Spleen (tissue), 11 donors: Measurements from ENCODE around the gene FAM110A. TPM values are rescaled to one million over a fixed set of nuclear protein-coding genes. Genes with fewer than 3 reads are reported as not detected.

Experiments
- DNase-seq: peaks from one replicate; pipeline ENCODE4 v3.0.0-alpha.2; 2020
- H3K27ac ChIP-seq, 8 donors: fragments of 200-600 bp; sonication (generic) in 7 of 8; 1 replicate in 4 of 8; 2 replicates in 4 of 8; pipeline versions ENCODE4 v1.5.0 to v1.8.0; 2016 to 2021; ENCODE audit warnings: inconsistent platforms in 4 of 8, mild to moderate bottlenecking in 4 of 8, moderate library complexity in 1 of 8
- H3K27me3 ChIP-seq, 7 donors: fragments of 200-600 bp; sonication (generic) in 6 of 7; replicated peaks in 1 of 7; 1 replicate in 4 of 7; 2 replicates in 3 of 7; pipeline versions ENCODE4 v1.5.0 to v1.8.0; 2016 to 2021; ENCODE audit warnings: inconsistent platforms in 3 of 7, mild to moderate bottlenecking in 1 of 7
- H3K36me3 ChIP-seq, 6 donors: fragments of 200-600 bp; sonication (generic) in 5 of 6; 1 replicate in 4 of 6; 2 replicates in 2 of 6; pipeline versions ENCODE4 v1.5.0 to v1.8.0; 2016 to 2021; ENCODE audit warnings: inconsistent platforms in 2 of 6
- H3K4me1 ChIP-seq, 6 donors: fragments of 200-600 bp; sonication (generic) in 5 of 6; 1 replicate in 3 of 6; 2 replicates in 3 of 6; pipeline versions ENCODE4 v1.5.0 to v1.8.0; 2016 to 2021; ENCODE audit warnings: inconsistent platforms in 3 of 6
- H3K4me3 ChIP-seq, 8 donors: fragments of 200-600 bp; sonication (generic) in 7 of 8; 1 replicate in 4 of 8; 2 replicates in 4 of 8; pipeline versions ENCODE4 v1.5.0 to v1.8.0; 2016 to 2021; ENCODE audit warnings: inconsistent platforms in 4 of 8, mild to moderate bottlenecking in 4 of 8, moderate library complexity in 2 of 8
- H3K9me3 ChIP-seq, 8 donors: fragments of 200-600 bp; sonication (generic) in 7 of 8; 1 replicate in 4 of 8; 2 replicates in 4 of 8; pipeline versions ENCODE4 v1.5.0 to v1.8.0; 2016 to 2021; ENCODE audit warnings: inconsistent platforms in 4 of 8
- POLR2A ChIP-seq, 3 donors: fragments of 450-650 bp; IDR thresholded peaks; one replicate each; pipeline ENCODE4 v1.5.1; 2017; ENCODE audit warnings: antibody characterized with exemption in 3 of 3, mild to moderate bottlenecking in 1 of 3
- POLR2AphosphoS5 ChIP-seq, 3 donors: sonication (generic); formaldehyde crosslinking; IDR thresholded peaks; one replicate each; pipeline ENCODE4 v1.5.1; 2017; ENCODE audit warnings: antibody characterized with exemption in 3 of 3
- WGBS, 5 donors: extraction: QIAGEN DNeasy Blood & Tissue Kit in 3 of 5; methylation state at CpG; one replicate each; pipeline versions ENCODE4 v1.1.5 to v1.1.7; 2013 to 2018; 5-methylcytosine and 5-hydroxymethylcytosine counted together
- intact Hi-C: fragments of 100-400 bp; cut with DNase I; formaldehyde crosslinking; loops from one replicate; pipeline ENCODE4 v1.15.0; 2023; ENCODE audit warnings: low total_unique reads
- polyA plus RNA-seq, 3 donors: library from polyadenylated mRNA; stranded (reverse); fragments of 200-250 nt; gene quantifications; one replicate each; pipeline ENCODE4 v1.2.1, GENCODE V29; 2013
- total RNA-seq, 7 donors: library from RNA; depleted of rRNA in 3 of 7; stranded (reverse); fragments of >200 nt in 3 of 7; fragmentation: NEBNext Ultra II Directional in 4 of 7; extraction: Animal tissue kit (Norgen Biotek cat#: 25700) in 4 of 7; gene quantifications; one replicate each; pipeline versions ENCODE4 v1.1.0 to v1.2.1, GENCODE V29; 2016 to 2021
- TF ChIP-seq, protein P1 (sequence below), 11 experiments: fragments of 200-600 bp in 7 of 11; fragments of 450-650 bp in 4 of 11; sonication (generic) in 4 of 11; IDR thresholded peaks in 8 of 11; conservative IDR thresholded peaks in 3 of 11; 1 replicate in 7 of 11; 2 replicates in 4 of 11; pipeline versions ENCODE4 v1.4.0 to v1.8.0; 2016 to 2021; ENCODE audit warnings: antibody characterized with exemption in 11 of 11, inconsistent platforms in 4 of 11, mild to moderate bottlenecking in 1 of 11
- donor health status: healthy with polysubstance abuse.
- donor health status: DM: no; HTN: no; CAD: no; lungs with moderate emphysema.
- donor health status: DM: no; HTN: no; CAD: no.
- donor health status: Bipolar disorder and iron deficiency.
- donor health status: healthy.
- donor health status: DM: no; HTN: no; CAD: no.
- donor health status: DM: yes; HTN: yes; CAD: no.

Gene FAM110A
- total and polyA plus RNA-seq, 10 donors = 11.3 to 32.0 (median 23.2) TPM

GRCh38 chr20:822651-823573 lies 10.6 kb upstream of the FAM110A start:
- TF ChIP-seq, protein P1, sequence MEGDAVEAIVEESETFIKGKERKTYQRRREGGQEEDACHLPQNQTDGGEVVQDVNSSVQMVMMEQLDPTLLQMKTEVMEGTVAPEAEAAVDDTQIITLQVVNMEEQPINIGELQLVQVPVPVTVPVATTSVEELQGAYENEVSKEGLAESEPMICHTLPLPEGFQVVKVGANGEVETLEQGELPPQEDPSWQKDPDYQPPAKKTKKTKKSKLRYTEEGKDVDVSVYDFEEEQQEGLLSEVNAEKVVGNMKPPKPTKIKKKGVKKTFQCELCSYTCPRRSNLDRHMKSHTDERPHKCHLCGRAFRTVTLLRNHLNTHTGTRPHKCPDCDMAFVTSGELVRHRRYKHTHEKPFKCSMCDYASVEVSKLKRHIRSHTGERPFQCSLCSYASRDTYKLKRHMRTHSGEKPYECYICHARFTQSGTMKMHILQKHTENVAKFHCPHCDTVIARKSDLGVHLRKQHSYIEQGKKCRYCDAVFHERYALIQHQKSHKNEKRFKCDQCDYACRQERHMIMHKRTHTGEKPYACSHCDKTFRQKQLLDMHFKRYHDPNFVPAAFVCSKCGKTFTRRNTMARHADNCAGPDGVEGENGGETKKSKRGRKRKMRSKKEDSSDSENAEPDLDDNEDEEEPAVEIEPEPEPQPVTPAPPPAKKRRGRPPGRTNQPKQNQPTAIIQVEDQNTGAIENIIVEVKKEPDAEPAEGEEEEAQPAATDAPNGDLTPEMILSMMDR (IDR thresholded peaks at IDR 0.05 in 8 of 11, conservative IDR thresholded peaks at IDR 0.05 in 3 of 11) = no peak
- TF ChIP-seq POLR2A (IDR thresholded peaks at IDR 0.05) = no peak
- no peak for TF ChIP-seq POLR2AphosphoS5 (IDR thresholded peaks at IDR 0.05)
- intact Hi-C loops = loop anchor here (5.0 kb wide), 1 partner anchor 389 kb away; no protein-coding TSS in a partner anchor
- Histone ChIP-seq H3K9me3 (no peaks in the 10 kb centered on the region), H3K27ac (no peak overlapping the region), H3K36me3 (no peaks in the 10 kb centered on the region), H3K4me1 (peaks cover 0 to 6% (median 3%) of the 10 kb centered on the region in 6 donors), H3K27me3 (no peaks in the 10 kb centered on the region), H3K4me3 (no peak overlapping the region)
- DNase-seq = no peak
- 75 to 84% (median 79%) methylated on average over 12 of the region's 12 CpGs for WGBS, 5 donors

- no peak overlapping the region for H3K27ac ChIP-seq
- H3K9me3 ChIP-seq = no peaks in the 10 kb centered on the region
- peaks cover 0 to 5% (median 3%) of the 10 kb centered on the region in 6 donors for H3K4me1 ChIP-seq
- no peaks in the 10 kb centered on the region for H3K27me3 ChIP-seq
- intact Hi-C loops = loop anchor here (5.0 kb wide), 1 partner anchor 389 kb away; no protein-coding TSS in a partner anchor
- no peak for DNase-seq
- TF ChIP-seq, protein P1 (IDR thresholded peaks at IDR 0.05 in 8 of 11, conservative IDR thresholded peaks at IDR 0.05 in 3 of 11) = no peak
- no peak for TF ChIP-seq POLR2AphosphoS5 (IDR thresholded peaks at IDR 0.05)
- TF ChIP-seq POLR2A (IDR thresholded peaks at IDR 0.05) = no peak
- 87 to 98% (median 92%) methylated on average over 4 of the region's 4 CpGs for WGBS, 5 donors
- no peaks in the 10 kb centered on the region for H3K36me3 ChIP-seq
- no peak overlapping the region for H3K4me3 ChIP-seq
Measured at GRCh38 chr20:823574-823902, 10.0 kb upstream of the FAM110A start.

DNA sequence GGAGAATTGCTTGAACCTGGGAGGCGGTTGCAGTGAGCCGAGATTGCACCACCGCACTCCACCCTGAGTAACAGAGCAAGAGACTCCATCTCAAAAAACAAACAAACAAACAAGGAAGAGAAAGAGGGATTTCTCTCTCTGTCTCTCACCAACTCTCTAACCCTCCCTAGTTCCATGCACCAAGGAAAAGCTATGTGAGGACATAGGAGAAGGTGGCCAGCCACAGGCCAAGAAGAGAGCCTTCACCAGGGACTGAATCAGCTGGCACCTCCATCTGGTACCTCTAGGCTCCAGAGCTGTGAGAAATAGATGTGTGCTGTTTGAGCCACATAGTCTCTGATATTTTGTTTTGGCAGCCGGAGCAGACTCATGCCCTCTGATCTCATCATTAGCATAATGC lies 9.0 kb upstream of the FAM110A start:
- Histone ChIP-seq H3K27ac (no peak overlapping the region), H3K4me3 (no peak overlapping the region), H3K4me1 (peaks cover 0 to 1% (median 0%) of the 10 kb centered on the region in 6 donors), H3K27me3 (no peaks in the 10 kb centered on the region), H3K36me3 (no peaks in the 10 kb centered on the region), H3K9me3 (no peaks in the 10 kb centered on the region)
- TF ChIP-seq, protein P1 (IDR thresholded peaks at IDR 0.05 in 8 of 11, conservative IDR thresholded peaks at IDR 0.05 in 3 of 11) = no peak
- TF ChIP-seq POLR2AphosphoS5 (IDR thresholded peaks at IDR 0.05) (no peak), POLR2A (IDR thresholded peaks at IDR 0.05) (no peak)
- no peak for DNase-seq
- intact Hi-C loops = loop anchor here (5.0 kb wide), 1 partner anchor 388 kb away; no protein-coding TSS in a partner anchor
- 86 to 98% (median 96%) methylated on average over 4 of the region's 4 CpGs for WGBS, 5 donors

DNA sequence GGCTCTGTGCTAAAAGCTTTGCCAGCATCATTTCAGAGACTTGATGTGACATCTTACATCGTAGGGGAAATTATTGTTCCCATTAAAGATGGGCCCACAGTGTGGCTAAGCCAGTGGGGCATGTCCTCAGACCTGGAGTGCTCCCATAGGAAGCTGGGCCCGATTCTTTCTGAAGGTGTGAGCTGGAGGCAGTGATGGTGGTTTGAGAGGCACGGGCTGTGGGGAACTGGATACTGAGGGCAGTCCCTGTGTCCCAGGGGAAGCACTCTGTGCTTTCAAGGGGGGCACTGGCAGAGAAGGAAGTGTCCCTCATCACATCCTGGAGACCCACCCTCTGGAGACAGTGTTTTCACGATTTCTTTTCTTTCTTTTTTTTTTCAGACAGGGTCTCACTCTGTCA lies 8.6 kb upstream of the FAM110A start:
- 55 to 72% (median 64%) methylated on average over 4 of the region's 4 CpGs for WGBS, 5 donors
- Histone ChIP-seq H3K9me3 (no peaks in the 10 kb centered on the region), H3K4me1 (peaks cover 0 to 6% (median 0%) of the 10 kb centered on the region in 6 donors), H3K27me3 (no peaks in the 10 kb centered on the region), H3K27ac (no peak overlapping the region), H3K4me3 (no peak overlapping the region), H3K36me3 (no peaks in the 10 kb centered on the region)
- TF ChIP-seq POLR2A (IDR thresholded peaks at IDR 0.05) = no peak
- DNase-seq = peak; percentile 23
- intact Hi-C loops = loop anchor here (5.0 kb wide), 1 partner anchor 387 kb away; no protein-coding TSS in a partner anchor
